KG1 (cell line): ENCODE data around the gene VTA1.
"Not testable (repeated sequence)": the region's sequence is repeated elsewhere in the genome, so short reads cannot be mapped to it uniquely, and the experiment has no call there.

ENCODE experiments used
- DNase-seq: peaks from one replicate; lab custom pipeline; 2025; lab: John Stamatoyannopoulos, UW

Gene VTA1

DNA sequence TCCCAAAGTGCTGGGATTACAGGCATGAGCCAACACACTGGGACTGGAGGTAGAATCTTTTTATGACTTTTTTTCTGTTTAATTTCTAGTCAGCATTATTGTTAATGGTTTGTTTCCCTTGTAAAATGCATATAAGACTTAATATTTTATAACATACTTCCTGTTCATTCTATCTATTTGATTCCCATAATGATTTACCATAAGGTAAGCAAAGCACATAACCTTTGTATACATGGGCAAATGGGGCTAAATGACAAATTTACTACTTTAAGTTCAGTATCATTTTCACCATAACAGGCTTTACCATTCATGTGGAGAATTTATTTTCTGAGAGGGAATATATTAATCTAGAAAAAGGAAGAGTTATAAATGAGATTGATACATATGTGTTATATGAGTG, 24.3 kb downstream of the VTA1 start:
- no peak for DNase-seq

- DNase-seq: no peak
Measured at GRCh38 chr6:142172758-142173157, 25.7 kb downstream of the VTA1 start.

DNA sequence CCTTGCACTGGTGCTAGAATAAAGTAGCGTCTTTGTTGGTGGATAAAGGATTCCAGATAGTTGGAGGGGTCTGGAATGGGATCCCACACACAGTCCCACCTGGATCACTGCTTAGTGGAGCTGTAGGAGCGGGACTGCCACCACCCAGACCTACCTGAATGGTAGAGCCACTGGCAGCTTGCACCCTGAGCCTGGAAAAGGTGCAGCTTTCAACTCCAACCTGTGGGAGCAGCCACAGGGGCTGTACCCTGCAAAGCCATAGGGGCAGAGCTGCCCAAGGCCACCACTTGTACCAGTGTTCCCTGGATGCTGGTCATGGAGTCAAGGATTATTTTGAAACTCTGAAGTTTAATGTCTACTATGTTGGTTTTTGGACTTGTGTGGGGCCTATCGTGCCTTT, 26.9 kb downstream of the VTA1 start:
- DNase-seq: no peak

DNA sequence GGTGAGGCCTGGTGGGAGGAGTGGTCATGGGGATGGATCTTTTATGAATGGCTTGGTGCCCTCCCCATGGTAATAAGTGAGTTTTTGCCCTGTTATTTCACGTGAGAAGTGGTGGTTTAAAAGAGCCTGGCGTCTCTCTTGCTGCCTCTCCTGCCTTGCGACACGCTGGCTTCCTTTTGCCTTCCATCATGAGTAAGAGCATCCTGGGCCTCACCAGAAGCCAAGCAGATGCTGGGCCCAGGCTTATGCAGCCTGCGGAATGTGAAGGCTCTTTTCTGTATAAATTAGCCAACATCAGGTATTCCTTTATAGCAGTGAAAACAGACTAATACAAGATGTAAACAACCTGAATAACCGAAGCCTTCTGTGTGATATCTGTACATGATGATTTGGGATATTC, 27.6 kb downstream of the VTA1 start:
- no peak for DNase-seq

- no peak for DNase-seq
Measured at GRCh38 chr6:142178129-142178528, 31.1 kb downstream of the VTA1 start.

DNA sequence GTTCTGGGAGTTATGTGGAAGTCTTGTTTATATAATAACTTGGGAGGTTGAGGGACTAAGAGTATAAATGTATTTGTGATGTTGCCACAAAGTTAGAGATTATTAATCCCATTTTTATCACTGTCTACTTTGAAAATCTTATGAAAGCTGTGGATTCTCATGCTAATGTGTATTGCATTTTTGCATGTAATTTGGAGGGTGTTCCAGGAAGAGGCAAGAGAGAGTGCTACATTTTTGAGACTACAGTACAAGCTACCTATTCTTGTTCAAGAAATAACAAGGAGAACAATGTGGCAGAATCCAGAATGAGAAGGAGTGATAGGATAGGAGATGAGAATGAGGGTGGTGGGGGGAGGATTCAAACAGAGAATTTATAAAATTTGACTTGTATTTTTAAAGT, 34.9 kb downstream of the VTA1 start:
- DNase-seq: no peak

DNA sequence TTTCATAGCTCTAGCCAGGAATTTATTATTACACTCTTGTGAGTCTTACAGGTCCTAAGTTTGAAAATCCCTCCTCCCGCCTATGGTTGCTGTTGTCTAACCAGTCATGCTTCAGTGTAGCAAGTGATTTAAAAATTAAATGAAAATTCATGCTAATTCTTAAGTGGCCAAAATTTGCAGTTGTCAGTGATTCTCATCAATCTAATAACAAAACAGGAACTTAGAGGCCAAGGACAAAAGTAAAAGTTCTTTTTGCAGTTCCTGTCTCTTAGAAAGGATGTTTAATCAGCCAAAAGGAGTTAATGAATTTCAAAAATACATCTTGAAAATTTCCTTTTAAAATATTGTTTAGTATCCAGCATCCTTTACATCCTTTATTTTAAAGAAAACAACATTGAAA, 36.3 kb downstream of the VTA1 start:
- DNase-seq: peak; percentile 7

GRCh38 chr6:142184307-142184706, 37.2 kb downstream of the VTA1 start:
- DNase-seq: no peak

- no peak for DNase-seq
Measured at GRCh38 chr6:142185641-142186040, 38.6 kb downstream of the VTA1 start.

- DNase-seq: no peak
Measured at GRCh38 chr6:142187209-142187608, 40.1 kb downstream of the VTA1 start.

- DNase-seq: not testable (repeated sequence)
Measured at GRCh38 chr6:142188341-142188740, 41.3 kb downstream of the VTA1 start.

DNA sequence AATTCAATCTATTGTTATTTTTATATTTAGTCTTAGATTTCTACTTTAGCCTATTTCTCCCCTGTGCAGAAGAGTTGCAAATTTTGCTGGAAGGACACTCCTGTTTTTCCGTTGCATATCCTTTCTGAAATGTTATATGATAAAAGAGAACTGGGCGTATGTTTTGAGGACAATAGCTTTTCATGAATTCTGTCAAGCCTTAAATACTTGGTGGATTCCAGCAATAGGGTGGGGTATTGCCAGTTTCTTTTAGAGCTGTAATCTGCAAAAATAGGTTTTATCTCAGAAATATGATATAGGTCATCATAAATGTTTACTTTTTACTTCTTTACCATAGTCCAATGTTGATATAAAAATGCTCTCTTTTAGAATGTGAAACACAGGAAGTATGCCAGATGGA, 42.0 kb downstream of the VTA1 start:
- DNase-seq: no peak

DNA sequence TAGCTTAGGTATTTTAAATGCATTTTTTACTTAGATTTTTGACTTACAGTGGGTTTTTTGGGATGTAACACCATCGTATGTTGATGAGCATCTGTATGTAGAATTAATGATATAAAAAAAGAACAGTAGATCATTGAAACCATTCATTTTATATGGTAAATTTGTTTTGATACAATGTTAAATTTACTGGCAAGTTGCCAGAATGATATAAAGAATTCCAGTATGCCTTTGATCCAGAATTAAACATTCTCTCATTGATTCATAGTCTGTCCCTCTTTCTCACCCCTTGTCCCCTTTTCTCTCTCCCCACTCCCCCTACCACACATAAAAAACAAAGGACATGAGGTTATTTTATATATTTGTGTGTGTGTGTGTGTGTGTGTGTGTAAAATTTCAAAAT, 45.3 kb downstream of the VTA1 start:
- no peak for DNase-seq

DNA sequence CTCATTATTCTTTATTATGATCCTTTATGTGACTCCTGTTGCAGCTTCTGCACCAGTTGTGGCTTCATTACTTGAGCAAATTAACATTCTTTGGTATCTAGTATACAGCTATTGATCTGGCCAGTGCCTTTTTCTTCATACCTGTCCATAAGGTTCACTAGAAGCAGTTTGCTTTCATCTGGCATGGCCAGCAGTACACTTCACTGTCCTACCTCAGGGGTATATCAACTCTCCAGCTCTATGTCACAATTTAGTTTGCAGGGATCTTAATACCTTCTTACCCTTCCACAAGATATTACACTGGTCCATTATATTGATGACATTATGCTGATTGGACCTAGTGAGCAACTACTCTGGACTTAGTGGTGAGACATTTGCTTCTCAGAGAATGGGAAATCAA, 46.6 kb downstream of the VTA1 start:
- DNase-seq: no peak

DNA sequence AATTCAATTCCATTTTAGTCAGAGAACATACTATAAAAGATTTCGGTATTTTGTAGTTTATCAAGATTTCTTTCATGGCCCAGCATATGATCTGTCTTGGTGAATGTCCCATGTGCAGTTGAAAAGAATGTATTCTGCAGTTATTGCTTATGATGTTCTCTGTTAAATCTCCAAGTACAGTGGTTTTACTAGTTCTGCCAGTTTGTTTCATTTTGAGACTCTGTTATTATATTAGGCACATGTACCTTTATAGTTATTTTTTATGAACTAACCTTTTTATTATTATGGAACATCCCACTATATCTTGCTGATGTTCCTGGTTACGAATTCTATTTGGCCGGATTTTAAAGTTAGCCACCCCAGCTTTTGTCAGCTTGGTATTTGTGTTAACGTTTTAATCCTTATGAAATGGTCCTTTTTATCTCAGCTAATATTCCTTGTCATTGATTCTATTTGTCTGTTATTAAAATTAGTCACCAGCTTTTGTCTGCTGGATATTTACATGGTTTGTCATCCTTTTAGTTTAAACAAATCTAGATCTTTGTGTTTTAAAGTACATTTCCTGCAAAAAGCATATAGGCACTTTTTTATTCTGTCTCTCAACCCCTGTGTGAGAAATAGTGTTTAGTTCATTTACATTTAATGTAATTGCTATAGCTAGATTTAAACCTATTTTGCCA, 48.9 kb downstream of the VTA1 start:
- DNase-seq: no peak

GRCh38 chr6:142200846-142201628, 54.0 kb downstream of the VTA1 start:
- no peak for DNase-seq

DNA sequence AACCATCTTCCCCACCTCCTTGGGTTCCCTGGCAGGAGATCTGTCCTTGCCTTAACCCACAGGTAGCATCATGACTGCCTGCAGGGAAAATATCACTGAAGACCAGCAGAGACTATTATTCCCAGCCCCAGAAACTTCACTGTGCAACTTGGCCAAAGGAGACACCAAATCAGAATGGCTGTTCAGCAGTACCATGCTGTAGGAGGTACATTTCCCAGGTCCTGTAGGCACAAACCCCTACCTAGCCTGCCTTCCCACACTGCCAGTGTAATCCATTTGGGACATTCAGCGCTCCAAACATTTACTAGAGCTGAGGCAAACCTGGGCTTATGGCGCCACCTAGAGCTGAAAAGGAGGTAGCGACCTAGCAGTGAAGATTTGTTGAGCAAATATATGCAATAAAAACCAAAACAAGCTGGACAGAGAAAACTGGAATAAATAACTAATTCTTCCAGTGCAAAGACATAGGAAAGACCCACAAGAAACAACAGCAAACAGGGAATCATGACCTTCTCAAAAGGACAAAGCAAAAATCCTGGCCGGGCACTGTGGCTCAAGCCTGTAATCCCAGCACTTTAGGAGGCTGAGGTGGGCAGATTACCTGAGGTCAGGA, 60.3 kb downstream of the VTA1 start:
- no peak for DNase-seq

DNA sequence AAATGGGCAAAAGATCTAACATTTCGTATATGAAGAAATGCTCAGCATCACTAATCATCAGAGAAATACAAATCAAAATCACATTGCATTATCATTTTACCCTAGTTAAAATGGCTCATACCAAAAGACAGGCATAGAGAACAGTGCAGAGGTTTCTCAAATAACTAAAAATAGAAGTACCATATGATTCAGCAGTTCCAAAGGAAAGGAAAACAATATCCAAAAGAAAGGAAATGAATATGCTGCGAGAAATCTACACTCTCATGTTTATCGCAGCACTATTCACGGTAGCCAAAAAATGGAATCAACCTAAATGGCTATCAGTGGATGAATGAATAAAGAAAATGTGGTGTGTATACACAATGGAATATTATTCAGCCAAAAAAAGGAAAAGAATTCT, 63.5 kb downstream of the VTA1 start:
- DNase-seq: no peak

DNA sequence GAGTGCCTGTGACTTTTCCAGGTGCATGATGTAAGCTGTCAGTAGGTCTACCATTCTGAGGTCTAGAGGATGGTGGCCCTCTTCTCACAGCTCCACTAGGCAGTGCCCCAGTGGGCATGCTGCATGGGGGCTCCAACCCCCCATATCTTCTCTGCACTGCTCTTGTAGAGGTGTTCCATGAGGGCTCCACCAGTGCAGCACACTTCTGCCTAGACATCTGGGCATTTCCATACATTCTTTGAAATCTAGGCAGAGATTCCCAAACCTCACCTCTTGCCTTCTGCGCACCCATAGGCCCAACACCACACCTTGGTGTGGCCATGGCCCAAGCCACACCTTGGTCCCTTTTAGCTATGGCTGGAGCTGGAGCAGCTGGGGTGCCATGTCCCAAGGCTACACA, 66.3 kb downstream of the VTA1 start:
- DNase-seq: no peak

- no peak for DNase-seq
Measured at GRCh38 chr6:142218446-142218845, 71.4 kb downstream of the VTA1 start.

DNA sequence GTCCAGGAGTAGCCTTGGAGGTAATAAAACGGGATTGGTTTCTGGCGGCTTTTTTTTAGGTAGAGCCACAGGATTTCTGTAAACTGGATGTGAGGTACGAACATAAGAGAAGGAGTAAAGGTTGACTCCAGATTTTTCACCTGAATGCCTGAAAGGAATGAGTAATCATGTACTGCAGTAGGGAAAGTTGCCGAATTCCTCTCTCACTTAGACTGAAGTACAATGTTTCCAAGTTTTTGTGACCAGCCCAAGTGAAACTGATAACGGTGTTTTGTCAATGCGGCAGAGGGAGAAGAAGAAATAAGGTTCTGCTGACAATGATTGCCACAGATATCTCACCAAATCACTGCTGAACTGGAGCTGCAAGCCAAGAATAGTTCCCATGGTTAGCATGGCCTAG, 75.0 kb downstream of the VTA1 start:
- DNase-seq: no peak

- DNase-seq: no peak
Measured at GRCh38 chr6:142223938-142224337, 76.9 kb downstream of the VTA1 start.

DNA sequence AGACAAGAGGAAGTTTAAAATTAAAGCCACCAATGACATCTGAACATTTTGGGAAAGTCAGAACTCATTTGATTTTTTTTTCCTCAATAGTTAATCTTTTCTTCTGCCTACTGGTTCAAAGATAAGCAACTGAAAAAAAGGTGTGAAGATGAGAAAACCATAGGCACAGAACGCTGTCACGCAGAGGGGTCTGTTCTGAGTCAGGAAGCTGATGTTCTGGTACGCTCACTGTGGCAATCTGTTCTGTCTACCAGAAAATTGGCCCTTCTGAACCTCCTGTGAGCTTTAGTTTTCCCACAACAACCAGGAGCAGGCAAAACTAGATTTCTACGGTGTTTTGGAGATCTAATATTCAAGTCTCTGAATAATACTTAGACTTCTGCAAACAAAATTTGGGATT, 78.1 kb downstream of the VTA1 start:
- no peak for DNase-seq
